Activated naive CD8-positive, alpha-beta T cell (primary cell): ENCODE data around the gene BID.

Experiments used
- H3K27ac Mint-ChIP-seq: one replicate; pipeline ENCODE4 v1.8.0; 2021; ENCODE audit warnings: mixed read lengths
- H3K27me3 Mint-ChIP-seq: one replicate; pipeline ENCODE4 v1.8.0; 2021; ENCODE audit warnings: mixed read lengths
- H3K36me3 Mint-ChIP-seq: one replicate; pipeline ENCODE4 v1.8.0; 2021; ENCODE audit warnings: mixed read lengths
- H3K4me1 Mint-ChIP-seq: one replicate; pipeline ENCODE4 v1.8.0; 2021; ENCODE audit warnings: low read depth, mixed read lengths
- H3K4me3 Mint-ChIP-seq: one replicate; pipeline ENCODE4 v1.8.0; 2021; ENCODE audit warnings: mild to moderate bottlenecking, mixed read lengths
- H3K9me3 Mint-ChIP-seq: one replicate; pipeline ENCODE4 v1.8.0; 2021; ENCODE audit warnings: low read depth, mixed read lengths

BID gene

GRCh38 chr22:17774206-17774925, at the start of gene BID:
TSS of gene BID (minus strand) at chr22:17774469. CDS start at chr22:17750116, 24,353 bp downstream.
- H3K27me3 Mint-ChIP-seq, result no peaks in the 10 kb centered on the region
- H3K4me1 Mint-ChIP-seq, result peaks cover 75% of the 10 kb centered on the region
- H3K36me3 Mint-ChIP-seq, result peaks cover 3% of the 10 kb centered on the region
- H3K4me3 Mint-ChIP-seq, result peak within 1 kb of the TSS; percentile 84
- peak within 1 kb of the TSS; percentile 83 for H3K27ac Mint-ChIP-seq
- no peaks in the 10 kb centered on the region for H3K9me3 Mint-ChIP-seq

DNA sequence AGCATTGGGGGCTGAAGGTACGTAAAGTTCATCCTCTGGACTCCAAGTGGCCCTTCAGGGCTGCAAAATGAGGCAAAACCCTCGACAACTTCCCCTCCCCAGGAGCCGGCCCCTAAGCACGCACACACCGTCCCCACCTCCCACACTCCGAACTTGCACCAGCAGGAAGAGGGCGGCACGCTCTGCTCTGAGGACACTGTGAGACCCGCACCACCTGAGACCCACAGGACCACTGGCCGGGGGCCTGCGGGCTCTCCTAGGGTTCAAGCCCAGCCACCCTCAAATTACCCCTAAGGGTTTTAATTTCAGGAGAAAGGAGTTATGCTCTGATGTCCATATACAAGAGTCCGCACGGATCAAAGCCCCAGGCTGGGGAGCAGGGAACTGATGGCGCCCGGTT, 49.7 kb upstream of the BID start:
- no peak overlapping the region for H3K27ac Mint-ChIP-seq
- H3K4me3 Mint-ChIP-seq, result no peak overlapping the region
- no peaks in the 10 kb centered on the region for H3K27me3 Mint-ChIP-seq
- H3K36me3 Mint-ChIP-seq, result no peaks in the 10 kb centered on the region
- H3K9me3 Mint-ChIP-seq, result no peaks in the 10 kb centered on the region
- no peaks in the 10 kb centered on the region for H3K4me1 Mint-ChIP-seq

GRCh38 chr22:17823226-17823625, 49.0 kb upstream of the BID start:
- Mint-ChIP-seq H3K27ac (no peak overlapping the region), H3K36me3 (no peaks in the 10 kb centered on the region), H3K4me1 (no peaks in the 10 kb centered on the region), H3K9me3 (no peaks in the 10 kb centered on the region), H3K27me3 (no peaks in the 10 kb centered on the region), H3K4me3 (no peak overlapping the region)

DNA sequence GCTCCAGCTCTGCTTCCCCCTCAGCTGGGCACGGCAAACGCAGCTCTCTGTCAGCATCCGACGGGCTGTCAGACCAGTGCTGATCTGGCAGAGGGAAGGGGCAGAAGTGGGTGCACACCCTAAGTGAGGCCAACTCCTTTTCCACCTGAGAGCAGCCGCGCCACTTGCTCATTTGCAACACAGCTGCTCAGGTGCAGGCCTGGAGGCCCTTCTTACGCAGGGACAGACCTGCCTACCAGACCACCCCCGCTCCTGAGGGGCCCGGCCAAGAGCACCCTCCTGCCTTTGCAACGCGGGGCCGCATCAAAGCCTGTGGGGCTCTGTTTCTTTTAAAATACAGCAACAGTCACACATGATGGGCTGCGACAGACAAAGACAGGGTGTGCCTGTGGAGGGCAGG, 47.8 kb upstream of the BID start:
- no peaks in the 10 kb centered on the region for H3K9me3 Mint-ChIP-seq
- no peak overlapping the region for H3K4me3 Mint-ChIP-seq
- no peaks in the 10 kb centered on the region for H3K4me1 Mint-ChIP-seq
- no peaks in the 10 kb centered on the region for H3K36me3 Mint-ChIP-seq
- H3K27me3 Mint-ChIP-seq, result no peaks in the 10 kb centered on the region
- H3K27ac Mint-ChIP-seq, result no peak overlapping the region

DNA sequence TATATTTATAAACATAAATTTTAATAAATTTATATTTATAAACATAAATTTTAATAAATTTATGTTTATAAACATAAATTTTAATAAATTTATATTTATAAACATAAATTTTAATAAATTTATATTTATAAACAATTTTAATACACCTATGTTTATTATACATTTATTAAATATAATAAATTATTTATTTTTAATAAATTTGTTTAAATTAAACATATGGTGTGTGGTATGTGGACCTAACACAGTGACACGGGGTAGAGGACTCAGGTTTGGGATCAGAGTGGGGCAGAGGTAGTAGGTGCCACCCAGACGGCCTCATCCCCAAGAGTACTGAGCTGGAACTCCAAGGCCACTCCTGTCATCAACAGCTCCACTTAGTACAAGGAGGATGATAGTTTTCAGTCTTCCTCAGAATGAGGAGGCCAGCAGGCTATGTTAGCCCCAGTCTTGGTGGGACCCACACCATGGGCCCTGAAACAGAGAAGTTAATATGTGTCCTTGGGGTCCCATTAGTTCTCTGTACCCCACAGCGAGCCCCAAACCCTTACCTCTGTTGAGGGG, 46.7 kb upstream of the BID start:
- H3K27me3 Mint-ChIP-seq, result no peaks in the 10 kb centered on the region
- H3K4me3 Mint-ChIP-seq, result no peak overlapping the region
- no peak overlapping the region for H3K27ac Mint-ChIP-seq
- no peaks in the 10 kb centered on the region for H3K36me3 Mint-ChIP-seq
- H3K4me1 Mint-ChIP-seq, result no peaks in the 10 kb centered on the region
- H3K9me3 Mint-ChIP-seq, result no peaks in the 10 kb centered on the region

- Mint-ChIP-seq H3K4me1 (no peaks in the 10 kb centered on the region), H3K27me3 (no peaks in the 10 kb centered on the region), H3K4me3 (no peak overlapping the region), H3K36me3 (no peaks in the 10 kb centered on the region), H3K27ac (no peak overlapping the region), H3K9me3 (no peaks in the 10 kb centered on the region)
These were observed 44.4 kb upstream of the BID start for GRCh38 chr22:17818649-17819048.

- Mint-ChIP-seq H3K27ac (no peak overlapping the region), H3K4me1 (no peaks in the 10 kb centered on the region), H3K36me3 (no peaks in the 10 kb centered on the region), H3K27me3 (no peaks in the 10 kb centered on the region), H3K4me3 (no peak overlapping the region), H3K9me3 (no peaks in the 10 kb centered on the region)
These were observed 43.9 kb upstream of the BID start for GRCh38 chr22:17818180-17818579.

GRCh38 chr22:17817511-17818065, 43.3 kb upstream of the BID start:
- no peak overlapping the region for H3K27ac Mint-ChIP-seq
- no peak overlapping the region for H3K4me3 Mint-ChIP-seq
- no peaks in the 10 kb centered on the region for H3K27me3 Mint-ChIP-seq
- no peaks in the 10 kb centered on the region for H3K9me3 Mint-ChIP-seq
- H3K4me1 Mint-ChIP-seq, result no peaks in the 10 kb centered on the region
- no peaks in the 10 kb centered on the region for H3K36me3 Mint-ChIP-seq

DNA sequence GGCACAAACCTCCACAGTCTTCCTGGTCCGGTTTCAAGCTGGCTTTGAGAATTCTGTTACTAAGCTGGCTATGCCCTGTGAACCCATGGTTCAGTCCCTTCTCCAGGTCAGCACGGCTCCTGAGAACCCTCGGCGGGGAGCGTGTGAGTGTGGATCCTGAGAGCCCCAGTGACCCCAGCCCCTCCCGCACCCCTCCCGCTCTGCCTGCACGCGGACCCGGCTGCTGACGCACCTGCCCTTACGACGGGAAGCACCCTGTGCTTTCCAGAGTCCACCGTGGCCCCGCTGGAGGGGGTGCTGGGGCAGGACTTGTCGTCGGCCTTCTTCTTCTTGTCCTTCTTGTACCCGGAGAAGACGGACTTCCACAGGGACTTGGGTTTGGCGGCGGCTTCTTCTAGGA, 42.8 kb upstream of the BID start:
- H3K27me3 Mint-ChIP-seq, result no peaks in the 10 kb centered on the region

DNA sequence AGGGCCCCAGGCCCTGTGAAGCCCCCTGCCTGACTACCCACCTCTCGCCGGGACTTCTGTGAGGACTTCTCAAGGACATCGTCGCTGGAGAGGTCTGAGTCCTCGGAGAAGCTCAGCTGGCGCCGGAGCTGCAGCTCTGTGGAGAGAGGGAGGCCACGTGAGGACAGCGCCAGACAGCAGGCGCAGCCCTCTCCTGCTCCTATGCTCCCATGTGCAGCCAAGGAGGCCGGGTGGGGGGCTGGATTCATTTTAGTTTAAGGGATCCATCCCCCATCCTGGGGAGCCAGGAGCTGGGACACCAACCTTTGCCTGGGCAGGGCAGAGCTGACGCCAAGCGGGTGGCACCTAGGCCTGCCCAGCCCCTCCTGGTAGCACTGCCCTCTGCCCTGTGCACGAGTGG, 42.4 kb upstream of the BID start:
- Mint-ChIP-seq H3K4me1 (no peaks in the 10 kb centered on the region), H3K27me3 (no peaks in the 10 kb centered on the region), H3K36me3 (no peaks in the 10 kb centered on the region), H3K27ac (no peak overlapping the region), H3K9me3 (no peaks in the 10 kb centered on the region), H3K4me3 (no peak overlapping the region)

More for the DNA sequence above, 42.8 kb upstream of the BID start:
- H3K9me3 Mint-ChIP-seq, result no peaks in the 10 kb centered on the region
- H3K36me3 Mint-ChIP-seq, result no peaks in the 10 kb centered on the region
- no peaks in the 10 kb centered on the region for H3K4me1 Mint-ChIP-seq
- no peak overlapping the region for H3K4me3 Mint-ChIP-seq
- H3K27ac Mint-ChIP-seq, result no peak overlapping the region

DNA sequence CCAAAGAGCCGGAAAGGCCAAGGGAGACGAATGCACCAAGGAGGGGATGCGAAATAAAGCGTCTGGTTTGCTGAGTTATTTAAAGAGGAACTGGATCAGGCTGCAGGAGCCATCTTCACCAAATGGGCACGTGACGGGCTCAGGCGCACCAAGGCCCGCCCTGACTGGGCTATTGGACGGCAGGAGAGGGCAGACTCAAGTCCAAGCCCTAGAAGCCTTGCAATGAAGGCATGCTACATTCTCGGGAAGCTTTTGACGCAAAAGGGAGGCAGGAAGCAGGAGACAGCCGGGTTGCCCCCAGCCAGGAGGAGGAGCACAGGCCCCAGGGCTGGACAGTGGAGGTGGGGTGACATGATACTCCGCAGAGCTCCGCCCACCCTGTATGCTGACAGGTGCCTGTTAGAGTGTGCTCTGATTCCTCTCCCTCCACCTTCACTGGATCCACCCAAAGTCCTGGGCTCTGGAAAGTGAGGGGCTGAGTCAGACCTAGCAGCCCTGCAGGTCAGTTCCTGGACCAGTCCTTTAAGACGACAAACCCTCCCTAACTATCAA, 41.5 kb upstream of the BID start:
- Mint-ChIP-seq H3K4me3 (no peak overlapping the region), H3K9me3 (no peaks in the 10 kb centered on the region), H3K27me3 (no peaks in the 10 kb centered on the region), H3K4me1 (no peaks in the 10 kb centered on the region), H3K27ac (no peak overlapping the region), H3K36me3 (no peaks in the 10 kb centered on the region)

- Mint-ChIP-seq H3K36me3 (no peaks in the 10 kb centered on the region), H3K27me3 (no peaks in the 10 kb centered on the region)
These were observed 40.6 kb upstream of the BID start for GRCh38 chr22:17814830-17815229.

GRCh38 chr22:17814084-17814483, 39.8 kb upstream of the BID start:
- no peak overlapping the region for H3K27ac Mint-ChIP-seq
- H3K9me3 Mint-ChIP-seq, result no peaks in the 10 kb centered on the region
- H3K4me1 Mint-ChIP-seq, result no peaks in the 10 kb centered on the region
- no peaks in the 10 kb centered on the region for H3K36me3 Mint-ChIP-seq
- H3K27me3 Mint-ChIP-seq, result no peaks in the 10 kb centered on the region
- no peak overlapping the region for H3K4me3 Mint-ChIP-seq

More at GRCh38 chr22:17814830-17815229, 40.6 kb upstream of the BID start:
- H3K4me1 Mint-ChIP-seq, result no peaks in the 10 kb centered on the region
- no peaks in the 10 kb centered on the region for H3K9me3 Mint-ChIP-seq
- no peak overlapping the region for H3K27ac Mint-ChIP-seq
- H3K4me3 Mint-ChIP-seq, result no peak overlapping the region

DNA sequence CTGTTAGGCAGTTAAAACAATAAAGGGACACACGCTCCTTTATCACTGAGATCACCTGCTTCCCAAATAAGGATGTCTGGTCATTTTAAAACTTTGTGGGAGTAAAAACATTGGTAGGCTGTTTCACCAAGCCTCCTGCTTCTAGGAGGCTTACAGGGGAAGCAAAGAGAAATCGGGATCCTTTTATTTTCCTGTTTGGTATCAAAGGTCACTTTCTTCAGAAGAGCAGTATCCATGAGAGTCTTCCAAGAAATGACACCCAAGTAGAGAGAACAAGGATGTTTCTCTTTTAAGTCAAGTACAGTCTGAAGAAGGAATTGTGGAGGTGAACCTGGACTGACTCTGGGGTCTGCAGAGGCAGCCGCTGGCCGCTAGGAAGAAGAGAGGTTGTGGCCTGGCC, 36.9 kb upstream of the BID start:
- Mint-ChIP-seq H3K4me1 (no peaks in the 10 kb centered on the region), H3K27me3 (no peaks in the 10 kb centered on the region), H3K27ac (no peak overlapping the region), H3K9me3 (no peaks in the 10 kb centered on the region), H3K36me3 (peaks cover 2% of the 10 kb centered on the region), H3K4me3 (no peak overlapping the region)

DNA sequence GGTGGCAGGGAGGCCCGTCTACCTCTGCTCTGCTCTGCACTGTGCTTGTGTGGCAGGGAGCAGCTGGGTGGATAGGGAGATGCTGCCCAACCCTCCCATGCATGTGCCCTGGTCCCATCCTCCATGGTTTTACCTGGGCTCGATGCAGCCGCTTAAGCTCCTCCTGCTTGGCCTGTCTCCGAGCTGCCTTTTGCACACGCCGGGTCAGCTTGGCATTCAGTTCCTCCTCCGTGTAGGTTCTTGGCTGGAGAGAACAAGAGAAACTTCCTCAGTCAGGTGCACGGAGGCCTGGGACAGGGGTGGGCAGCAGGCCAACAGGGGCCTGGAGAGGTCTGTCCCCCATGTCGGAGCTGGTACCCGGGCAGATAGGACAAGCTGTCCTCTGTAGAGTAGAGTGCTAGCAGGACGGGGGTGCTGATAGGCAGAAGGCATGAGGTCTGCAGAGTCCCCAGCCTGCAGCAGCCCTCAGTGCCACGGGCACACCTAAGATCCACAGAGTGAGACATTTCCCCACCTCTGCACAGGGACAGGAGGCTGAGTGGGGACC, 36.4 kb upstream of the BID start:
- no peak overlapping the region for H3K27ac Mint-ChIP-seq
- no peaks in the 10 kb centered on the region for H3K4me1 Mint-ChIP-seq
- no peak overlapping the region for H3K4me3 Mint-ChIP-seq
- no peaks in the 10 kb centered on the region for H3K9me3 Mint-ChIP-seq
- H3K27me3 Mint-ChIP-seq, result no peaks in the 10 kb centered on the region
- peaks cover 2% of the 10 kb centered on the region for H3K36me3 Mint-ChIP-seq
